Naive thymus-derived CD4-positive, alpha-beta T cell (primary cell): ENCODE results near the gene PRR15L. TPM values are rescaled to one million over a fixed set of nuclear protein-coding genes. Genes with fewer than 3 reads are reported as not detected.

ENCODE experiments used
- ATAC-seq: fragments of 150-1000 bp; cut with Tn5 transposase; 2 replicates; pipeline ENCODE4 v1.10.0; 2021; ENCODE audit warnings: mild to moderate bottlenecking, moderate library complexity
- CTCF ChIA-PET: fragments of 350-600 bp; sonication (Branson Sonifier 250); formaldehyde crosslinking; loops from one replicate; lab custom pipeline; 2021; ENCODE audit warnings: antibody characterized with exemption; lab: Charles Lee
- POLR2A ChIA-PET: fragments of 350-600 bp; sonication (Branson Sonifier 250); formaldehyde crosslinking; loops from one replicate; lab custom pipeline; 2021; ENCODE audit warnings: antibody characterized with exemption, inconsistent platforms; lab: Charles Lee
- DNase-seq, 9 donors: peaks; one replicate each; pipeline versions ENCODE4 v3.0.0 to v3.0.0-alpha.2; 2020 to 2022; ENCODE audit warnings: mixed read lengths in 1 of 9
- H3K27ac ChIP-seq: one replicate; pipeline ENCODE4 v1.7.0; 2013; ENCODE audit warnings: mild to moderate bottlenecking, low read depth, low read length, moderate library complexity
- H3K27me3 ChIP-seq, 2 donors: one replicate each; pipeline ENCODE4 v1.7.0; 2013; ENCODE audit warnings: low read length in 2 of 2, mild to moderate bottlenecking in 2 of 2, moderate library complexity in 2 of 2; ENCODE audit not compliant: control insufficient read depth in 2 of 2, insufficient read depth in 2 of 2
- H3K36me3 ChIP-seq, 3 experiments: 1 replicate in 2 of 3; 2 replicates in 1 of 3; pipeline ENCODE4 v1.7.0; 2013; ENCODE audit warnings: low read length in 3 of 3, mild to moderate bottlenecking in 3 of 3, moderate library complexity in 1 of 3; ENCODE audit not compliant: insufficient read depth in 3 of 3, control insufficient read depth in 2 of 3
- H3K4me1 ChIP-seq, 2 donors: one replicate each; pipeline ENCODE4 v1.7.0; 2013; ENCODE audit warnings: low read length in 2 of 2, mild to moderate bottlenecking in 2 of 2, moderate library complexity in 1 of 2; ENCODE audit not compliant: control insufficient read depth in 2 of 2, insufficient read depth in 2 of 2
- H3K4me3 ChIP-seq: 2 replicates; pipeline ENCODE4 v1.7.0; 2013; ENCODE audit warnings: mild to moderate bottlenecking, low read length
- H3K9me3 ChIP-seq, 3 experiments: 1 replicate in 2 of 3; 2 replicates in 1 of 3; pipeline ENCODE4 v1.7.0; 2013; ENCODE audit warnings: low read length in 3 of 3; ENCODE audit not compliant: control insufficient read depth in 2 of 3
- H3K27ac Mint-ChIP-seq, 9 donors: one replicate each; pipeline ENCODE4 v1.8.0; 2020 to 2022; ENCODE audit warnings: mixed read lengths in 9 of 9, mild to moderate bottlenecking in 8 of 9, moderate library complexity in 5 of 9, inconsistent platforms in 2 of 9
- H3K27me3 Mint-ChIP-seq, 5 donors: one replicate each; pipeline ENCODE4 v1.8.0; 2021 to 2022; ENCODE audit warnings: mixed read lengths in 5 of 5, mild to moderate bottlenecking in 1 of 5
- H3K36me3 Mint-ChIP-seq, 5 donors: one replicate each; pipeline ENCODE4 v1.8.0; 2020 to 2022; ENCODE audit warnings: mixed read lengths in 5 of 5, mild to moderate bottlenecking in 3 of 5, inconsistent platforms in 1 of 5
- H3K4me1 Mint-ChIP-seq, 7 donors: one replicate each; pipeline ENCODE4 v1.8.0; 2020 to 2022; ENCODE audit warnings: mixed read lengths in 7 of 7, mild to moderate bottlenecking in 3 of 7, inconsistent platforms in 1 of 7
- H3K4me3 Mint-ChIP-seq, 10 donors: one replicate each; pipeline ENCODE4 v1.8.0; 2020 to 2022; ENCODE audit warnings: mild to moderate bottlenecking in 10 of 10, mixed read lengths in 10 of 10, moderate library complexity in 6 of 10, inconsistent platforms in 2 of 10
- H3K9me3 Mint-ChIP-seq, 11 donors: one replicate each; pipeline ENCODE4 v1.8.0; 2020 to 2022; ENCODE audit warnings: mixed read lengths in 11 of 11, mild to moderate bottlenecking in 4 of 11, inconsistent platforms in 1 of 11, moderate library complexity in 1 of 11
- intact Hi-C, 2 donors: fragments of 100-400 bp; cut with micrococcal nuclease; formaldehyde crosslinking; loops; one replicate each; pipeline ENCODE4 v1.15.1; 2023
- polyA plus RNA-seq, 2 donors: library from polyadenylated mRNA; unstranded; fragments of 300-500 nt; fragmentation: Illumina TruSeq; gene quantifications; one replicate each; pipeline ENCODE4 v1.2.3, GENCODE V29; 2021
- total RNA-seq, 6 experiments: library from RNA in 5 of 6; stranded (reverse) in 5 of 6; gene quantifications; 1 replicate in 5 of 6; 2 replicates in 1 of 6; pipeline ENCODE4 v1.2.3 and lab custom pipeline; 2021 to 2026

Gene PRR15L
- total and polyA plus RNA-seq, 7 experiments from 2014 or later, result 0.32 TPM; not detected in 6

DNA sequence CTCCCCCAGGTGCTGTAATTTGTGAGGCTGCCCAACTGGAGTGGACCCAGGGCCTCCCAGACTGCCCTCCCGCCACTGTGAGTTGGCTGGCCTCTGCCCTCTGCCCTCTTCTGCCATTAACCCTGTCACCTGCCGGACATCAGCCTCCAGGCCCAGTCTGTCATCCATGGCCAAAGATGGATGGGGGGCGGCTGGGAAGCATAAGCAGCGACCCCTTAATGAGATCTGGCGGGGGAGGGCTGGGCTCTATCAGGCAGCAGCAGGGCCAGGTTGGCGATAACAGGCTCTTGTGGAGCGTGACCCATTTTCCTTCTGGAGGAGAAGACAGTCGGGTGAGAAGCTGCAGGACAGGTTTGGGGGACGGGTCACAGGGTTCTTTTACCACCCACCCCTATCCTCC, 38.5 kb upstream of the PRR15L start:
- Mint-ChIP-seq H3K27ac (no peak overlapping the region), H3K36me3 (no peaks in the 10 kb centered on the region), H3K4me1 (peaks cover 0 to 6% (median 5%) of the 10 kb centered on the region in 7 donors), H3K4me3 (no peak overlapping the region), H3K9me3 (peaks cover 0 to 3% (median 0%) of the 10 kb centered on the region in 11 donors), H3K27me3 (peaks cover 0 to 16% (median 5%) of the 10 kb centered on the region in 5 donors)
- ATAC-seq, result no peak
- DNase-seq, result no peak
- H3K9me3 ChIP-seq, result no peaks in the 10 kb centered on the region
- no peak overlapping the region for H3K27ac ChIP-seq
- intact Hi-C loops, result no loop called here
- ChIA-PET CTCF (interaction anchor here (1.2 kb wide), 1 partner anchor 25 kb away, joined by 3 read pairs; the partner anchor contains the start of gene CDK5RAP3), POLR2A (no interaction called here)
- H3K4me3 ChIP-seq, result no peak overlapping the region
- H3K36me3 ChIP-seq, result no peaks in the 10 kb centered on the region
- H3K4me1 ChIP-seq, result no peaks in the 10 kb centered on the region
- H3K27me3 ChIP-seq, result no peaks in the 10 kb centered on the region

- CTCF ChIA-PET, result interaction anchor here (0.5 to 0.9 kb wide), 2 partner anchors 24 to 46 kb away, joined by 3 to 6 read pairs; no protein-coding TSS in a partner anchor
- intact Hi-C loops, result no loop called here
- no peaks in the 10 kb centered on the region for H3K4me1 ChIP-seq
- DNase-seq, result no peak
- no peak overlapping the region for H3K27ac Mint-ChIP-seq
- H3K27me3 Mint-ChIP-seq, result peaks cover 0 to 16% (median 5%) of the 10 kb centered on the region in 5 donors
- H3K9me3 ChIP-seq, result no peaks in the 10 kb centered on the region
- no peak overlapping the region for H3K4me3 ChIP-seq
- no peak overlapping the region for H3K4me3 Mint-ChIP-seq
- POLR2A ChIA-PET, result no interaction called here
- ATAC-seq, result no peak
- H3K4me1 Mint-ChIP-seq, result peaks cover 0 to 6% (median 5%) of the 10 kb centered on the region in 7 donors
- no peaks in the 10 kb centered on the region for H3K36me3 ChIP-seq
- H3K27ac ChIP-seq, result no peak overlapping the region
- H3K36me3 Mint-ChIP-seq, result no peaks in the 10 kb centered on the region
- H3K9me3 Mint-ChIP-seq, result peaks cover 0 to 3% (median 0%) of the 10 kb centered on the region in 11 donors
- no peaks in the 10 kb centered on the region for H3K27me3 ChIP-seq
Observed at GRCh38 chr17:47995241-47995935, 37.7 kb upstream of the PRR15L start.

DNA sequence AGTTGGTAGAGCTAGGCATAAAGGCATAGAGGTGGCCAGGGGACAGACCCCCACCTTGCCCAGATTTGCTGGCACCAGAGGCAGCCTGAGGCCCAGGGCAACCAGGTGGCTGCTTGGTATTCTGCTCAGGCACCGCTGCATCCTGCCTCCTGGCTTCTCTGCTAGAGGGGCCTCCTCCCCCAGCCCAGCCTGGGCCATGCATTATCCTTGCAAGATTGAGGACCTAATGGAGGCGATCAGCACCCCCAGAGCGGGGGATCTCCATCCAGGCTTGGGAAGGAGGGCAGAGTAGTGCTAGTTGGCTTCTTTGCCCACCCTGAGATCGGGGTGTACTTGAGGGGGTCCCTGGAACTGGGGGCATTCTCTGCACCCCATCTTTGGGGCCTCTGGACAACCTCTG, 37.0 kb upstream of the PRR15L start:
- Mint-ChIP-seq H3K36me3 (no peaks in the 10 kb centered on the region), H3K27me3 (peaks cover 0 to 16% (median 5%) of the 10 kb centered on the region in 5 donors), H3K9me3 (peaks cover 0 to 3% (median 0%) of the 10 kb centered on the region in 11 donors), H3K4me3 (no peak overlapping the region), H3K27ac (no peak overlapping the region), H3K4me1 (peaks cover 0 to 4% (median 3%) of the 10 kb centered on the region in 7 donors)
- Histone ChIP-seq H3K9me3 (no peaks in the 10 kb centered on the region), H3K4me3 (no peak overlapping the region), H3K27me3 (no peaks in the 10 kb centered on the region), H3K4me1 (no peaks in the 10 kb centered on the region), H3K36me3 (no peaks in the 10 kb centered on the region), H3K27ac (no peak overlapping the region)
- DNase-seq, result no peak
- ChIA-PET POLR2A (no interaction called here), CTCF (no interaction called here)
- intact Hi-C loops, result no loop called here
- ATAC-seq, result no peak

DNA sequence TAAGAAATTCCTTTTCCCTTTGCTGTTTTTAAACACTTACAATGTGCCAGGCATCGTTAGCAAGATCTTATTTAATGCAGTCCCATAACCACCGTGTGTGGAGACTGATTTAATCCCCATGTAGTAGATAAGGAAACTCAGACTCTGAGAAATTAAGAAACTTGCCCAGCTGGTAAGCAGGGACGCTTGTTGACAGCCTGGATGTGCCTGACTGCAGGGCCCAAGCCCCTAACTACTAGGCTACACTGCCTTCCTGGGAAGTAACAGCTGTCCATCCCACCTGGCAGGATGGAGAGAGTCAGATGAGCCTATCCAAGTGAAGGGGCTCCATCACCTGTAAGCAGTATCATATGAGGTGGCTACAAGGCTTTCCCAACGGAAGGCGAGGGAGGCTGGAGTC, 36.3 kb upstream of the PRR15L start:
- CTCF ChIA-PET, result interaction anchor here (0.6 kb wide), 1 partner anchor 262 kb away, joined by 3 read pairs; no protein-coding TSS in a partner anchor

GRCh38 chr17:47993031-47993564, 35.4 kb upstream of the PRR15L start:
- Mint-ChIP-seq H3K9me3 (peaks cover 0 to 3% (median 0%) of the 10 kb centered on the region in 11 donors), H3K36me3 (no peaks in the 10 kb centered on the region), H3K27me3 (peaks cover 0 to 16% (median 5%) of the 10 kb centered on the region in 5 donors), H3K4me1 (peaks cover 0 to 14% (median 0%) of the 10 kb centered on the region in 7 donors), H3K27ac (no peak overlapping the region), H3K4me3 (no peak overlapping the region)
- no peak overlapping the region for H3K4me3 ChIP-seq
- no peak overlapping the region for H3K27ac ChIP-seq
- CTCF ChIA-PET, result interaction anchor here (0.6 kb wide), 1 partner anchor 375 kb away, joined by 3 read pairs; no protein-coding TSS in a partner anchor
- H3K9me3 ChIP-seq, result no peaks in the 10 kb centered on the region
- ATAC-seq (no peak), DNase-seq (no peak)
- intact Hi-C loops, result no loop called here
- POLR2A ChIA-PET, result no interaction called here
- H3K4me1 ChIP-seq, result no peaks in the 10 kb centered on the region
- no peaks in the 10 kb centered on the region for H3K27me3 ChIP-seq
- no peaks in the 10 kb centered on the region for H3K36me3 ChIP-seq

More for the DNA sequence above, 36.3 kb upstream of the PRR15L start:
- Mint-ChIP-seq H3K4me3 (no peak overlapping the region), H3K4me1 (peaks cover 0 to 8% (median 0%) of the 10 kb centered on the region in 7 donors), H3K36me3 (no peaks in the 10 kb centered on the region), H3K27ac (no peak overlapping the region), H3K9me3 (peaks cover 0 to 3% (median 0%) of the 10 kb centered on the region in 11 donors), H3K27me3 (peaks cover 0 to 16% (median 5%) of the 10 kb centered on the region in 5 donors)
- intact Hi-C loops, result no loop called here
- Histone ChIP-seq H3K4me3 (no peak overlapping the region), H3K27ac (no peak overlapping the region), H3K9me3 (no peaks in the 10 kb centered on the region), H3K27me3 (no peaks in the 10 kb centered on the region), H3K4me1 (no peaks in the 10 kb centered on the region), H3K36me3 (no peaks in the 10 kb centered on the region)
- ATAC-seq, result no peak
- no peak for DNase-seq
- POLR2A ChIA-PET, result no interaction called here

DNA sequence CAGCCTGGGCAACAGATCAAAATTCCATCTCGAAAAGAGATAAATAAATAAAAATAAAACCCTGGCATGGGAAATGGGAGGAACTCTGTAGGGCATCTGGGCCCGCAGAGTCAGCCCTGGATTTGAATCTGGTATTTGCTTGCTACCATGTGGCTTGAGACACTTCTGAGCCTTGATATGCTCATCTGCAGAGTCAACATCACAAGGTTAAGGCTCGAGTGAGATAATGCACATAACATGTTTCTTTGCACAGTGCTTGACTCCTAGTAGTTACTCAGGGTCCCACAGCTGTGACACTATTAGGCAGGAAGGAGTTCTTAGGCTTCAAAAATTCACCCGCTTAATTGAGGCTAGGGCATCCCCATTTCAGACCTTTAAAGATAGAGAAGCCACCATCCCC, 34.5 kb upstream of the PRR15L start:
- Mint-ChIP-seq H3K4me3 (no peak overlapping the region), H3K4me1 (peaks cover 0 to 14% (median 0%) of the 10 kb centered on the region in 7 donors), H3K36me3 (no peaks in the 10 kb centered on the region), H3K27ac (no peak overlapping the region), H3K9me3 (peaks cover 0 to 3% (median 0%) of the 10 kb centered on the region in 11 donors), H3K27me3 (peaks cover 0 to 16% (median 5%) of the 10 kb centered on the region in 5 donors)
- Histone ChIP-seq H3K4me3 (no peak overlapping the region), H3K9me3 (no peaks in the 10 kb centered on the region), H3K36me3 (no peaks in the 10 kb centered on the region), H3K27me3 (no peaks in the 10 kb centered on the region), H3K27ac (no peak overlapping the region), H3K4me1 (no peaks in the 10 kb centered on the region)
- ATAC-seq (no peak), DNase-seq (no peak)
- POLR2A ChIA-PET, result no interaction called here
- CTCF ChIA-PET, result no interaction called here
- intact Hi-C loops, result no loop called here
